GM19240 (cell line): ENCODE results near the gene SGMS2.
"Not testable (repeated sequence)": the region's sequence is repeated elsewhere in the genome, so short reads cannot be mapped to it uniquely, and the experiment has no call there.

Experiments
- DNase-seq: peaks from one replicate; pipeline ENCODE4 v3.0.0; 2011; ENCODE audit warnings: low spot score; ENCODE audit not compliant: insufficient read length

Gene SGMS2

GRCh38 chr4:107863850-107864371 lies 39.2 kb downstream of the SGMS2 start:
- DNase-seq, result no peak

DNA sequence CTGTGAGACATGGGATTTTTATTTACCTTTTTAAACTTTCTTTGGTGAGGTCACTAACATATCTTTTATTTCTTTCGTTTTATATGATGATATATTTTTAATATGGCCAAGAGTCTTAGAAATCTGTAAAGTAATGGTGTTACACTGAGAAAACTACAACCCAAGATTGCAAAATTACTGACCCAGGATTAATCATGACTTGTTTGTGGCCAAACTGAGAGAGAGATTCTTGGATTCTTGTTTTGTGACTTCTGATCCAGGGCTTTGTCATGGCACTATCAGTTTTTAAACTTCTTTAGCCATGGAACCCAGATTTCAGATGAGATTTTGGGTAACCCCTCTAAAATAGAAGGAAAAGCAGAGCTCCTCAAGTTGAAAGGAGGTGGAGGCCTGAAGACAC lies 42.0 kb downstream of the SGMS2 start:
- DNase-seq, result no peak

DNA sequence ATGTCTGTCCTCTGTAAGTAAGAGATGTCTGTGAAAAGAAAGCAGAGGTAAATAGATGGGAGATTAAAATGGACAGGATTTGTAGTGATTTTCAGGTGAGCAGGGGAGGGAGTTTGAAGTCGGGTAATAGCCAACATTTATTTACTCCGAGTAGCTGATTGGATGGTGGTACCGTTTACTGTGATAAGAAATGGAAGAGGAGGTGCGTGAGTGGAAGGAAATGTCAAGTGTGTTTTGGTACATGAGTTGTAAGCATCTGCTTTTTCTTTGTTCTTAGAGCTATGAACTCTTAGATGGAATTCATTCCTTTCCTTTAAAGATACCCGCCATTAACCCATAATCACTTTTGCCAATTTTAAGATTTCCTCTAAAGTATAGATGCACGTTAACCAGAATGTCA lies 45.5 kb downstream of the SGMS2 start:
- DNase-seq, result no peak

GRCh38 chr4:107870916-107871786 lies 46.4 kb downstream of the SGMS2 start:
- DNase-seq, result no peak

DNA sequence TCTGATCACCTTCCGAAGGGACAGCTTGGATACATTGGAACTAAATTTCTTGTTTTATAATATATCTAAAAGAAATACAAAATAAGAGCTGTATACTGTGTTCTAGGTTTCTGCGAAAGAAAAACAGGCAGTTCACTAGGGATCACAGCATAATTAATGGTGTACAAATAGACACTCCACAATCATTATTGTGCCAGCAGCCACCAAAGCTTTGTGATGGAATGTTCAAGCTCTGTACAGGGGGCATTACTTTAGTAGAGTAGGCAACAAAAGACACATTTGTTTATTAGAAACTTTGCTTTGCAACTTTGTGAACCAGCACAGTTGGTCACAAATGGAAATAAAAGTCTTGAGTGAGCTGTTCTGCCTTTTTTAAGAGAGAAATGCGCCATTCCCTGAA lies 49.3 kb downstream of the SGMS2 start:
- no peak for DNase-seq

DNA sequence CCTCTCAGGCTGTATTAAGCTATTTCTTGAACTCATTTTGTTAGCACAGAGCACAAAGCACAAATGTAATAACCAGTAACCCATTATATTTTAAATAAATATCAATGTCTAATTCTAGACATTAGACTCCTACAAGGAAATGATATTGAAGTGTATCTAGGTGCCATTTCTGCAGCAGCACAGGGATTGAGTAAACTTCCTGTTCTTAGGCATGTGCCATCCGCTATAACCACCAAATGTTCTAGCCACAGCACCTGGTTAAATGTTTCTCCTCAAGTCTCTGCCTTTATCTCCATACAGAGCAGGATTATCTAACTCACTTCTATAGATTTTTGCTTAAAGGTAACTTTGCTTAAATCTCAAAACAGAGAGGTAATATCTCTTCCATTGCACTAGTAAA lies 51.4 kb downstream of the SGMS2 start:
- no peak for DNase-seq

DNA sequence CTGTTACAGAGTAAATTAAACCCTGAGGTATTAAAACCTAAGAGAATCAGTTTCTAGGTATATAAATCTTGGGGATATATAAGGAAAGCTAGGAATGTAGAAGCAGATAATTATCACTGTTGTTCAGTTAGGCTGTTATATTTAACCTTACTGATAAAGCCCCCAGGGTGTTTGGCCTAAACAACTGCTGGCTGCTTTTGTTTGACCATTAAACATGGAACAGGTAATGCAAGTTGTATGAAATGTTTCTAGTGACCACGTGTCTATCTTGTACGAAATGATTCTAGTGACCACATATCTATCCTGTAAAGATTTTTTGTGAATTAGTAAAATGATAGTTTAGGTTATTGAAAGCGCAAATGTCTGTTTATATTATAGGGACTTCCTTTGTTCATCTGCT lies 52.6 kb downstream of the SGMS2 start:
- no peak for DNase-seq

DNA sequence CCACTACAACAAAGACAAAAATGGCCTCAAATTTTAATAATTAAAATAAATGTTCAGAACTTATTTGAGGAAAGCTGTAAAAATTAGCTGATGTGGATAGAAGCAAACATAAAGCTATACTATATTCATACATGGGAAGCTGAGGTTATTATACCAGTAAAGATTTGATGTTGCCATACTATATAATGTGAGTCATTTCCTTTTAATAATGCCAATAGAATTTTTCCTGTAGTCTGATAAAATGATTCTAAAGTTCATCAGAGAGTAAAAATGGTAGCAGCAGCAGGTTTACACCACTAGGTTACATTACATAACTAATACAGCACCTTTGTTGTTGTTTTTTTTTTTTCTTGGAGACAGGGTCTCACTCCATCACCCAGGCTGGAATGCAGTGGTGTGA lies 61.1 kb downstream of the SGMS2 start:
- DNase-seq, result no peak

GRCh38 chr4:107888237-107888636 lies 63.5 kb downstream of the SGMS2 start:
- no peak for DNase-seq

DNA sequence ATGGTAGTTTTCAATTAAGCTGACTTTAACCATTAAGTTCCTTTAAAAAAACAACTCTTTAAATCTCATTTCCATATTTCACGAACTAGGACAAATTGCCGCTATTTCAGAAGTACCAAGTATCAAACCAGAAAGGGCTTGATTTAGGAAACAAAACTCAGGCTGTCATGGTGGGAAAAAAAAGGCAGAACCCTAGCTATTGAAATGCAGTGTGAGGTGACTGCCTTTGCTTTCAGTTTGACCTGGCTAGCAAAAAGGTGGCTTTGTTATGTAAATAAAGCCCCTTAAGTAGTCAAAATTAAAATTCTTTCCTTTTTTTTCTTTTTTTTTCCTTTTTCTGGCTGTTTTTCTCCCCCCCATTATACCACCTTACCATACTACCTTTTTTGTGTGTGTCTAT lies 66.0 kb downstream of the SGMS2 start:
- no peak for DNase-seq

DNA sequence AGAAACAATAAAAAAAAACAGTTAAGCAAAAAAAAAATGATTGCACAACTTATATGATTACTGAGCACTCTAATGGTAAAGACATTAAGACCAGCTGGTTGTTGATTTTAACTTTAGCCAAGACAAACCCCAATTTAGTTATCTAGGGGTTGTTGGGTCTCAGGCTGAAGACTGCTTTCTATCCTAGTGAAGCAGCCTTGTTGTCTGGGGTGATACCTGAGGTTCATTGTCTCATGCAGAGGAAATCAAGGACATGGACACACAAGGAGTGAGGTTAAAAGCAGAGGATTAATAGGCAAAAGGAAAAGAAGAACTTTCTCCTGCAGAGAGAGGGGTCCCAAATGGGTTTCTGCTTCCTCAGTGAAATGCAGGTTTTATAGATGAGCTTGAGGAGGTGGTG lies 66.6 kb downstream of the SGMS2 start:
- DNase-seq, result no peak

DNA sequence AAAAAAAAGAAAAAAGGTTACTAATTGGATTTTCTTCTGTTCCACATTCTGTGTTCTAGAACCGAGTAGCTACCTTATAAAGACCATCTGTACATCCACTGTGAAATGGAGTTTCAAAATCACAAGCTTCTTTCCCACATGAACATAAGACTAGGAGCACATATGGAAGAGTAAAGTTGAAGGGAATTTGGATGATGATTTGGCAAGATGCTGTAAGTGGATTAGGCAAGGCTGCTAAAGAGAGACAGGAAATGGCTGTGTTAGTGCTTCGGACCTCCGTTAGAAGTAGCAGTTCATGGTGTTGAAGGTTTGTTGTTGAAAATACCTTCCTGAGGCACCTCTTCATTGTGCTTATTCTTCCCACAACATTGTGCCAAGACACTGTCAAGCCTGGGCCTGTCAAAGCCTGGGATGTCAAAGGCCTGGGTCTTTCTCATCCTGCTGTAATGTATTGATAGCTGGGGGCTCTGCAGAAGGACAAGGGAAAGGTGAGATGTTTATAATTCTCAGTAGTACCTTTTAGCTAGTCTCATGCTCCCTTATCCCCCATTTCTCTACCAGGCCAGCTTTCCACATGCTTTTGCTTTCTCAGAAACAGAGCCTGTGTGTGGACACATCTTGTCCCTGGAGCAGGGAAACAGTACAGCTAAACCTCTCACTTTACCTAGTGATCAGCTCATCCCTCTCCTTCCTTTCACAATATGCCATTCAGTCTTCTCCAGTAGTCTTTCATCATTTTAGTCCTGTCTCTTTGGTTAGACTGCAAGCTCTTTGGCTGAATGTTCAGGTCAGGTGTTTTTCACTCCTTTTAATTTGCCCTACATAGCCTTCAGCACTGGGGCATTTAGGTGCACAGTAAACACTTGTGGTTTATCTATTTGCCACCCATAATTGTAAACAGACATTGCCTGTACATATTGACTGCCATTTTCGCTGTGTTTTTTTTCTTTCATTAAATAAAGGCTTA lies 68.7 kb downstream of the SGMS2 start:
- DNase-seq, result no peak

DNA sequence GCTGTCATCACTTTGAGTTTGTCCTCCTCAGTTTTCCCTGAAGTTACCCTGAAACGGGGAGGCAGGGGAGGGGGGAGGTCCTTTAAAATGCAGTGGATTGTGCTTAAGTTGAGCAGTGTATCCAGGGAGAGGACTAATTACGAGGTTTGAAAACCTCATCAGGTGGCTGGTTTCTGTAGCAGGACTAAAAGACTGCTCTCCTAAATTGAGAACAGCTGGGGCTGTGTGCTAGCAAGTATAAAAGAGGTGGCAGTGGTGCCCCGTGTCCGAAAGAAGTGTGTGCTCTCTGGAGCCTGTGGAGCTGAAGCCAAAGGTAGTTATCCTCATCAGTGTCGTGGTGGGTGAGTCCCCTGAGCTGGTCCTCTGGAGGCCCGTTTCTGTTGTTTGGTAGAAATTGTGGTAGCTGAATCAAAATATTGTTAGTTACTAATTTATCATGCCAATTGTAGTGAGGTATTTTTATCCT lies 69.4 kb downstream of the SGMS2 start:
- DNase-seq, result no peak

GRCh38 chr4:107896158-107896645 lies 71.5 kb downstream of the SGMS2 start:
- no peak for DNase-seq

- DNase-seq, result no peak
These were observed 71.9 kb downstream of the SGMS2 start for GRCh38 chr4:107896646-107897045.

GRCh38 chr4:107897823-107898222 lies 73.1 kb downstream of the SGMS2 start:
- no peak for DNase-seq

- no peak for DNase-seq
These were observed 75.3 kb downstream of the SGMS2 start for GRCh38 chr4:107900067-107900466.

DNA sequence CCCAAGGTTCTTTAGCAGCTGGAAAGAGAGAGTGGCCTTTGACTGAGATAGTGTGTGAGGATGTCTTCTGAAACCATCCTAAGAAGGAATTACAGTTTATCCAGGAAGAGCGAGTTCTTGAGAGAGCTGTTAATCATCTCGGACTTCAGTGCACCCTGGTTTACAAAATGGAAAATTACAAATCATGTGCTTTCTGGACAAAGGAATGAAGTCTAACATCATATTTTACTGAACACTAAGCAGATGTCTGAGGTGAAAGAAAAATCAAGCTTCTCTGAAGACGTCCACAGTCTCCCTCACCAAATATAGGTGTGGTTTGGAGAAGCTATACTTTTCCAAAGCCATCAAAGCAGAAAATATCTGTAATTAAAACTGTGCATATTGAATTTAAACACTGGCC lies 75.8 kb downstream of the SGMS2 start:
- no peak for DNase-seq

GRCh38 chr4:107901213-107901934 lies 76.6 kb downstream of the SGMS2 start:
- no peak for DNase-seq

GRCh38 chr4:107902715-107903114 lies 78.0 kb downstream of the SGMS2 start:
- no peak for DNase-seq

GRCh38 chr4:107905082-107905481 lies 80.3 kb downstream of the SGMS2 start:
- not testable (repeated sequence) for DNase-seq
